Neural cell (in vitro differentiated cells): Measurements from ENCODE around the gene TYSND1.

ENCODE experiments used
- EP300 ChIP-seq: fragments of 450-650 bp; conservative IDR thresholded peaks from 2 replicates; pipeline ENCODE4 v1.6.1; 2014; ENCODE audit warnings: antibody characterized with exemption, mild to moderate bottlenecking, moderate library complexity; ENCODE audit not compliant: poor library complexity, severe bottlenecking
- POLR2AphosphoS5 ChIP-seq: IDR thresholded peaks from 2 replicates; pipeline ENCODE4 v1.6.1; 2012
- TF ChIP-seq, protein P1 (sequence below): fragments of 450-650 bp; IDR thresholded peaks from 2 replicates; pipeline ENCODE4 v1.5.1; 2014; ENCODE audit warnings: antibody characterized with exemption, mild to moderate bottlenecking, moderate library complexity; ENCODE audit not compliant: poor library complexity, severe bottlenecking

GRCh38 chr10:70139151-70139996 is 7.1 kb downstream of the TYSND1 start:
- TF ChIP-seq, protein P1, sequence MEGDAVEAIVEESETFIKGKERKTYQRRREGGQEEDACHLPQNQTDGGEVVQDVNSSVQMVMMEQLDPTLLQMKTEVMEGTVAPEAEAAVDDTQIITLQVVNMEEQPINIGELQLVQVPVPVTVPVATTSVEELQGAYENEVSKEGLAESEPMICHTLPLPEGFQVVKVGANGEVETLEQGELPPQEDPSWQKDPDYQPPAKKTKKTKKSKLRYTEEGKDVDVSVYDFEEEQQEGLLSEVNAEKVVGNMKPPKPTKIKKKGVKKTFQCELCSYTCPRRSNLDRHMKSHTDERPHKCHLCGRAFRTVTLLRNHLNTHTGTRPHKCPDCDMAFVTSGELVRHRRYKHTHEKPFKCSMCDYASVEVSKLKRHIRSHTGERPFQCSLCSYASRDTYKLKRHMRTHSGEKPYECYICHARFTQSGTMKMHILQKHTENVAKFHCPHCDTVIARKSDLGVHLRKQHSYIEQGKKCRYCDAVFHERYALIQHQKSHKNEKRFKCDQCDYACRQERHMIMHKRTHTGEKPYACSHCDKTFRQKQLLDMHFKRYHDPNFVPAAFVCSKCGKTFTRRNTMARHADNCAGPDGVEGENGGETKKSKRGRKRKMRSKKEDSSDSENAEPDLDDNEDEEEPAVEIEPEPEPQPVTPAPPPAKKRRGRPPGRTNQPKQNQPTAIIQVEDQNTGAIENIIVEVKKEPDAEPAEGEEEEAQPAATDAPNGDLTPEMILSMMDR, result no peak
- TF ChIP-seq EP300 (no peak), POLR2AphosphoS5 (no peak)
